Vagina (tissue), 2 donors: ENCODE measurements around the gene TMEM203.

Source experiments
- POLR2A ChIP-seq, 2 donors: fragments of 450-650 bp; IDR thresholded peaks; one replicate each; pipeline ENCODE4 v1.6.1; 2017; ENCODE audit warnings: antibody characterized with exemption in 2 of 2, mild to moderate bottlenecking in 2 of 2, moderate library complexity in 2 of 2
- TF ChIP-seq, protein P1 (sequence below), 3 experiments: fragments of 450-650 bp in 2 of 3; fragments of 200-600 bp in 1 of 3; sonication (generic) in 1 of 3; IDR thresholded peaks; one replicate each; pipeline ENCODE4 v1.5.1; 2017 to 2019; ENCODE audit warnings: antibody characterized with exemption in 3 of 3, mild to moderate bottlenecking in 2 of 3, moderate library complexity in 2 of 3

DNA sequence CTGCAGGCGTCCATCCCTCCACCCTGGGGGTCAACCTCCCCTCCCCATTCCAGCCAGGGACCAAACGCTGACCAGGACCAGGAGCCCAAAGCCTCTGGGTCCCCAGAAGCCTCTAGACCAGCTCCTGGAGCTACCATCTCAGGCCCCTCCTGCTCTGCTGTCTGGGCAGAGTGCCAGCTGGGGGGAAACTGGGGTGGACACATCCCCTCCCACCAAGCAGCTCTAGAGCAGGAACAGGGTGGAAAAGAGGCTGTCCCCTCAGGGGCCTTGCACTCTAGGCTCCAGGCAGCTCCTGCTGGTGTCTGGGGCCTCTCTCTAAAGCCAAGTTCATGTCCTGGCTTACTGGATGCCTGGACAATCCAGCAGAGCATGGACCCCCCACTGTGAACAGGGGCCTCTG is 12.6 kb downstream of the TMEM203 start:
- TF ChIP-seq, protein P1, sequence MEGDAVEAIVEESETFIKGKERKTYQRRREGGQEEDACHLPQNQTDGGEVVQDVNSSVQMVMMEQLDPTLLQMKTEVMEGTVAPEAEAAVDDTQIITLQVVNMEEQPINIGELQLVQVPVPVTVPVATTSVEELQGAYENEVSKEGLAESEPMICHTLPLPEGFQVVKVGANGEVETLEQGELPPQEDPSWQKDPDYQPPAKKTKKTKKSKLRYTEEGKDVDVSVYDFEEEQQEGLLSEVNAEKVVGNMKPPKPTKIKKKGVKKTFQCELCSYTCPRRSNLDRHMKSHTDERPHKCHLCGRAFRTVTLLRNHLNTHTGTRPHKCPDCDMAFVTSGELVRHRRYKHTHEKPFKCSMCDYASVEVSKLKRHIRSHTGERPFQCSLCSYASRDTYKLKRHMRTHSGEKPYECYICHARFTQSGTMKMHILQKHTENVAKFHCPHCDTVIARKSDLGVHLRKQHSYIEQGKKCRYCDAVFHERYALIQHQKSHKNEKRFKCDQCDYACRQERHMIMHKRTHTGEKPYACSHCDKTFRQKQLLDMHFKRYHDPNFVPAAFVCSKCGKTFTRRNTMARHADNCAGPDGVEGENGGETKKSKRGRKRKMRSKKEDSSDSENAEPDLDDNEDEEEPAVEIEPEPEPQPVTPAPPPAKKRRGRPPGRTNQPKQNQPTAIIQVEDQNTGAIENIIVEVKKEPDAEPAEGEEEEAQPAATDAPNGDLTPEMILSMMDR (IDR thresholded peaks at IDR 0.05): no peak
- no peak for TF ChIP-seq POLR2A (IDR thresholded peaks at IDR 0.05)
